GM12878 (cell line): ENCODE data around the gene FGD5.

ENCODE experiments used
- CEBPB ChIP-seq, 2 experiments: fragments of 150-350 bp in 1 of 2; IDR thresholded peaks; 2 replicates each; pipeline ENCODE4 v1.6.1; 2012 to 2014; ENCODE audit warnings: low read depth in 2 of 2, low read length in 2 of 2, borderline replicate concordance in 1 of 2, inconsistent platforms in 1 of 2
- POLR2A ChIP-seq: IDR thresholded peaks from 2 replicates; pipeline ENCODE4 v1.6.1; 2011; ENCODE audit warnings: low read depth, mild to moderate bottlenecking, low read length
- TAF1 ChIP-seq: IDR thresholded peaks from 2 replicates; pipeline ENCODE4 v1.6.1; 2011; ENCODE audit warnings: mild to moderate bottlenecking, low read depth, low read length, borderline replicate concordance
- ZBED1 ChIP-seq: IDR thresholded peaks from 2 replicates; pipeline ENCODE4 v1.6.1; 2016; ENCODE audit warnings: borderline replicate concordance
- TF ChIP-seq, protein P1 (sequence below): IDR thresholded peaks from 2 replicates; pipeline ENCODE4 v1.6.1; 2012; ENCODE audit warnings: low read depth, low read length, improper control_type of control experiment
- TF ChIP-seq, protein P2 (sequence below): IDR thresholded peaks from 2 replicates; pipeline ENCODE4 v1.6.1; 2012; ENCODE audit warnings: low read depth, low read length, improper control_type of control experiment
- TF ChIP-seq, protein P3 (sequence below), 3 experiments: IDR thresholded peaks in 2 of 3; conservative IDR thresholded peaks in 1 of 3; 2 replicates each; pipeline ENCODE4 v1.5.1; 2011; ENCODE audit warnings: low read depth in 3 of 3, low read length in 3 of 3, mild to moderate bottlenecking in 3 of 3, control low read depth in 2 of 3, moderate library complexity in 2 of 3, inconsistent platforms in 1 of 3, mixed read lengths in 1 of 3; ENCODE audit not compliant: control insufficient read depth in 2 of 3, insufficient read depth in 1 of 3; ENCODE audit errors: extremely low read depth in 1 of 3

DNA sequence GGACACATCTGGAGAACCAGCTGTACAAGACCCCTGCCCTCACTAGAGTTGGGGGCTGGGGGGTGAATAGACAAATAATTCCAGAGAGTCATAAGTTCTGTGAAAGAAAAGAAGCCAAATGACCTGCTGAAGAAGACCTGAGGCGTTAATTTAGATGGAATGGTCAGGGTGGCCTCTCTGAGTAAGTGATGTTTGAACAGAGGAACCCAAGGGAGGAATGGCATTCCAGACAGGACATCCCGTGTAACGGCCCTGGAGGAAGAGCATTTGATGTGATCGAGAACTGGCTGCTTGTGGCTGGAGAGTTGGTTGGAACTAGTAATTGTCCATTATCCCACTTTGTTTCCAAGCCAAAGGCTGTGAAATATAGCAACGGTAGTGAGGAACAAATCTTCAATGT, 130.4 kb downstream of the FGD5 start:
- TF ChIP-seq, protein P1, sequence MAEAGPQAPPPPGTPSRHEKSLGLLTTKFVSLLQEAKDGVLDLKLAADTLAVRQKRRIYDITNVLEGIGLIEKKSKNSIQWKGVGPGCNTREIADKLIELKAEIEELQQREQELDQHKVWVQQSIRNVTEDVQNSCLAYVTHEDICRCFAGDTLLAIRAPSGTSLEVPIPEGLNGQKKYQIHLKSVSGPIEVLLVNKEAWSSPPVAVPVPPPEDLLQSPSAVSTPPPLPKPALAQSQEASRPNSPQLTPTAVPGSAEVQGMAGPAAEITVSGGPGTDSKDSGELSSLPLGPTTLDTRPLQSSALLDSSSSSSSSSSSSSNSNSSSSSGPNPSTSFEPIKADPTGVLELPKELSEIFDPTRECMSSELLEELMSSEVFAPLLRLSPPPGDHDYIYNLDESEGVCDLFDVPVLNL = no peak
- no peak for TF ChIP-seq ZBED1
- TF ChIP-seq, protein P2, sequence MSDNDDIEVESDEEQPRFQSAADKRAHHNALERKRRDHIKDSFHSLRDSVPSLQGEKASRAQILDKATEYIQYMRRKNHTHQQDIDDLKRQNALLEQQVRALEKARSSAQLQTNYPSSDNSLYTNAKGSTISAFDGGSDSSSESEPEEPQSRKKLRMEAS = no peak
- TF ChIP-seq TAF1 = no peak
- no peak for TF ChIP-seq POLR2A
- TF ChIP-seq, protein P3, sequence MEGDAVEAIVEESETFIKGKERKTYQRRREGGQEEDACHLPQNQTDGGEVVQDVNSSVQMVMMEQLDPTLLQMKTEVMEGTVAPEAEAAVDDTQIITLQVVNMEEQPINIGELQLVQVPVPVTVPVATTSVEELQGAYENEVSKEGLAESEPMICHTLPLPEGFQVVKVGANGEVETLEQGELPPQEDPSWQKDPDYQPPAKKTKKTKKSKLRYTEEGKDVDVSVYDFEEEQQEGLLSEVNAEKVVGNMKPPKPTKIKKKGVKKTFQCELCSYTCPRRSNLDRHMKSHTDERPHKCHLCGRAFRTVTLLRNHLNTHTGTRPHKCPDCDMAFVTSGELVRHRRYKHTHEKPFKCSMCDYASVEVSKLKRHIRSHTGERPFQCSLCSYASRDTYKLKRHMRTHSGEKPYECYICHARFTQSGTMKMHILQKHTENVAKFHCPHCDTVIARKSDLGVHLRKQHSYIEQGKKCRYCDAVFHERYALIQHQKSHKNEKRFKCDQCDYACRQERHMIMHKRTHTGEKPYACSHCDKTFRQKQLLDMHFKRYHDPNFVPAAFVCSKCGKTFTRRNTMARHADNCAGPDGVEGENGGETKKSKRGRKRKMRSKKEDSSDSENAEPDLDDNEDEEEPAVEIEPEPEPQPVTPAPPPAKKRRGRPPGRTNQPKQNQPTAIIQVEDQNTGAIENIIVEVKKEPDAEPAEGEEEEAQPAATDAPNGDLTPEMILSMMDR (IDR thresholded peaks at IDR 0.05 in 2 of 3, conservative IDR thresholded peaks at IDR 0.05 in 1 of 3; ENCODE audit: control insufficient read depth in 2 of 3, extremely low read depth in 1 of 3, insufficient read depth in 1 of 3, low read depth in 3 of 3, low read length in 3 of 3) = no peak
- TF ChIP-seq CEBPB (IDR thresholded peaks at IDR 0.05; ENCODE audit: borderline replicate concordance in 1 of 2, low read depth in 2 of 2, low read length in 2 of 2) = no peak
